GM21423 (cell line): ENCODE results near the gene MGAT4C.

Experiments
- ATAC-seq: cut with Tn5 transposase; IDR thresholded peaks from one replicate; pipeline ENCODE4 v1.9.1; 2021; ENCODE audit warnings: mild to moderate bottlenecking, moderate library complexity; ENCODE audit not compliant: unreplicated experiment

The MGAT4C gene

GRCh38 chr12:86230516-86231146 lies 25.6 kb downstream of the MGAT4C start:
- ATAC-seq = no peak

DNA sequence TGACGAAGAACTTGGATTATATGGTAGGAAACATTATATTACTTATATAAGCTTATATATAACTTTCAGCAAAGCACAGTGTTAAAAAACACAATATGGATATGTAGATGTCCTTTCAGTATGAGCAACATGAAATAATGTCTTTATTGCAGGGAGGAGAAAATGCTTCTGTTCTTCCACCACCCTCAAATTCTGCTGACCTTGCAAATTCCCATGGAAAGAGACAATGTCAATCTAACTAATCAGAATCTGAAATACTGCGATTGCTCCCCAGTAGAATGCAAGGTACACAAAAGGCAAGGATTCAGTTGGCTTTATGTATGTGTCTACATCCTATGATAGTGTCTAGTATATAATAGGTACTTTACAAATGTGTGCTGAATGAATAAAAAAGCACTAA lies 26.4 kb downstream of the MGAT4C start:
- no peak for ATAC-seq

DNA sequence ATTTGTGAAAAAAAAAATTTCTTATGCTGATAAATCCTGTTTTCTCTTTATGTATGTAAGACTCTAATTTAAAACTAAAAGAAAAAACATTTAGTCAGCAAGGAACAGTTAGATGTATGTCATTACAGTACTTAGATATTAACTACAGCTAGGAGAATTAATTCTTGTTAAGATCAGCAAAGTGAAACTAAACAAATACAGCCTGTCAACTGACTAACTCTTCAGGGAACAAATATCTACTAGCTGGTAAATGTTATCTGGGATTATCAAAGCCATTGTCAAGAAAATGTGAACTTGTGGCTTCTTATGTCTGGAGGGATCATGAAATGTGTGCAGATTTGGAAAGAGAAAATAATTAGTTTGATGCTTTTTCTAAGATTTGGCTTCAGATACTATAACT lies 27.5 kb downstream of the MGAT4C start:
- no peak for ATAC-seq

DNA sequence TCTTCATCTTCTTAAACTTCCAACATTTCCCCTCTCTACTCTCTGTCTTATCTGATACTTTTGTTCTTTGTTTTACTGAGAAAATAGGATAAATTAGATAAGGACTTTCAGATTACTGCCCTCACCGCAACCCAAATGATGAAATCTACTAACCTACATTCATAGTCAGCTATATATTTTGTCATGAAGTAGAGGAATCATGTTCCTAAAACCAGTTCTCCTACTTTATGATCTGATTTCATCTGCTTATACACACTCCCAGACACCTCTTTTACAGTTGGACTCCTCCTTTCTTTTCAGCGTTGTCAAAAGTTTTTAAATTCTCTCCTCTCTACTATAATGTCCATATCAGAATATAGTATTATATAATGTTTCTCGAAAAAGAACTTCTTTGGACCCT lies 29.7 kb downstream of the MGAT4C start:
- no peak for ATAC-seq

GRCh38 chr12:86216591-86216990 lies 39.6 kb downstream of the MGAT4C start:
- ATAC-seq = no peak

DNA sequence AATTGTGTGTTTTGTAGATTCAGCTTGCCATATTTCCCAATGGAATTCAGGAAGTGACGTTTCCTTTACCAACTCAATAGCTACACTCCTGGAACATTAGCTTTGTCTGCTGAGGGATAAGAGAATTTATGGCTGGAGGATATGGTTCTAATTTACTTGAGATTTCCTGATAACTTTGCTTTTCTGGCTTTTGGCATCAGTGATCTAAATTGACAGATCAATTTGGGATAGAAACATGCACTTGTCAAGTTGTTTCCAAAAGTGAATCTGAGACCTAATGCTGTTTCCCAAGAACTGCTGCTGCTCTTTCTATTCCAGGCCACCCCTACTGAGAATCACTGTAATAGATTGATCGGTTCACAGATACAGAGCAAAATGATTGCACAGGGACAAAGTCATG lies 43.2 kb downstream of the MGAT4C start:
- no peak for ATAC-seq

DNA sequence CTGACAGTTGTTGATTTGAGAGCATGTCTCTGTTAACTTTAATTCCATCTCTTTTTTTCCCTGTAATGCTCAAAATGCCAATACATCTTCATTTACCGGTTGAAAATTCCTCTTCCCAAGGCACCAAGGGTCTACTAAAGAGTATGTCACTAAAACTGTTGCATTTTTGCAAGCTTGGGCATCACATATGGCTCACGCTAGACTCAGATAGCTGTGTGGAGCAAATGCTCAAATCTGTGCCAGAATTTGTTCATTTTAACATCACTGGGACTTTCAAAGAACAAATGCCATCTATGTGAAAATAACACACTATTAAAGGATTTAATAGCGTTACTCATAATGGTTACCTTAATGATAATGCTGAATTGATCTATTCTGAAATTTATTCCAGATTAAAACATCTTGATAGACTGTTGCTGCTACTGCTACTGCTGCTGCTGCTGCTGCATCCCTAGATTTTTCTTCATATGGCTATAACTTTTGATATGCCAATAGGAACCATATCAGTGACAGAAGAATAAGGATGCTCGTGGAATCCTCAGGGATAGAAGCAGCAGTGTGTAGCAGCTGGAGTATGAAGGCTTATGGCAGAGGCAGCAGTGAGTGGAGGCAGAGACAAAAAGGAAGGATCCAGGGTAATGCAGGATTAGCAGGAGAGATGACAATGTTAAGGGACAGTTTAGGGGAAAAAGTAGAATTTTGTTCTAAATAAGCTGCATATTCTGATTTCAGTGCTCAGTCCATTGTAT lies 57.3 kb downstream of the MGAT4C start:
- ATAC-seq = no peak

- no peak for ATAC-seq
Measured at GRCh38 chr12:86196465-86196864, 59.7 kb downstream of the MGAT4C start.

DNA sequence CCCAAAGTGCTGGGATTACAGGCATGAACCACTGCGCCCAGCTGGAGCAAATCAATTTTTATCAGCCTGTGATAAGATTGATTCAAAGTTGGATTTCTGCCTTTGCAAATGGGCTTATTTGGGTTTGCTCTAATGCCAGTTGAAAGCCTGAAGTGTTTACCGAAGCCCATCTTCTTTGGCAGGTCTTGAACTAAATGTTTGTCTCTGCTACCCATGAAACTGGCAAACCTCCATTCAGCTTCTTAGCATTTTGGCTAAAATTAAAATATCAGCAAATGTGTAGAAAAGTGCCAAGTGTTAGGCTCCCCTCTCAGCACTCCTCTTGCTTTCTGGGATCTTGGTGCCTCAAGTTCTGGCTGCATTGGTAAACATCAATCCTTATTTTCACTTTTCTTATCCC lies 61.5 kb downstream of the MGAT4C start:
- no peak for ATAC-seq

DNA sequence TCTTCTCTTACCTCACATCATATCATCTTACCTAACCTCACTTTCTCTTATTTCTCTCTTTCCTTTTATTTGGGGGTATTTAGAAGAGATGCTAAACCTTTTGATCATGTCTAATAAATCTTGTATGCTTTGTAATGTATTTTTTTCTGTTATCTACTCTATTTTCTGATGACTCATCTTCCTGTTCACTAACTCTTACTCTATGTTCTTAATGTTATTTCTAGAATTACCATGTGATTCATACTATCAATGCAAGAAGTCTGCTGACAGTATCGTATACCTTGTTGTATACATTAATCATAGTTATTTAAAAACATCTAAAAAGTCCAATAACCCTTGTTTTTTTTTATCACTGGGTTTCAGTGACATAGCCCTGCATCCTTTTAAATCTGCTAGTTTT lies 62.3 kb downstream of the MGAT4C start:
- no peak for ATAC-seq

DNA sequence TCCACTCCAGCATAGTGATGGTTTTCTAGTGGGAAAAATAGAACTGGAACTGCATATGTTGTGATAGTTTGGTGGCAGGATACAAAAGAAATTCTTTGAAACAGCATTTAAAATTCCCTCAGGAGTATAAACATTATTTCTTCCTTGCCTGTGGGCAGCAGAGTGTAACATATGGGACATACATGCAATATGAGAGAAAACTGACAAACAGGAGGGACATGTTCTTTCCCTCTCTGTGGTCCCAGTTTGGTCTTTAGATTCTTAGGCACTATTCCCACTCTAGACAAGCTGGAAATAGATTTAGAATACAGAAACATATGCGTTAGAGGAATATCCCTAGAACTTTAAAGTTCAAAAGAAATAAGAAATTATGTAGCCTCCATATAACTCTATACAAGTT lies 68.0 kb downstream of the MGAT4C start:
- no peak for ATAC-seq

GRCh38 chr12:86186449-86186848 lies 69.7 kb downstream of the MGAT4C start:
- no peak for ATAC-seq

GRCh38 chr12:86179855-86180254 lies 76.3 kb downstream of the MGAT4C start:
- ATAC-seq = no peak

- ATAC-seq = no peak
Measured at GRCh38 chr12:86174188-86174587, 82.0 kb downstream of the MGAT4C start.

GRCh38 chr12:86172913-86173443 lies 83.2 kb downstream of the MGAT4C start:
- no peak for ATAC-seq

- no peak for ATAC-seq
Measured at GRCh38 chr12:86170051-86170450, 86.1 kb downstream of the MGAT4C start.

DNA sequence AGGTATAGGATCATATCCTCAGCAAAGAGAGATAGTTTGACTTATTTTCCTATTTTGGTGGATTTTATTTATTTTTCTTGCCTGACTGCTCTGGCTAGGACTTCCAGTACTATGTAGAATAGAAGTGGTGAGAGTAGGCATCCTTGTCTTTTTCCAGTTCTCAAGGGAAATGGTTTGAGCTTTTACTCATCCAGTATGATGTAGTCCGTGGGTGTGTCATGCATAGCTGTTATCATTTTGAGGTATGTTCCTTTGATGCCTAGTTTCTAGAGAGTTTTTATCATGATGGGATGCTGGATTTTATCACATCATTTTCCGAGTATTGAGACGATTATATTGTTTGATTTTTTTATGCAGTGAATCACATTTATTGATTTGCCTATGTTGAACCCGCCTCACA lies 97.2 kb downstream of the MGAT4C start:
- ATAC-seq = no peak

DNA sequence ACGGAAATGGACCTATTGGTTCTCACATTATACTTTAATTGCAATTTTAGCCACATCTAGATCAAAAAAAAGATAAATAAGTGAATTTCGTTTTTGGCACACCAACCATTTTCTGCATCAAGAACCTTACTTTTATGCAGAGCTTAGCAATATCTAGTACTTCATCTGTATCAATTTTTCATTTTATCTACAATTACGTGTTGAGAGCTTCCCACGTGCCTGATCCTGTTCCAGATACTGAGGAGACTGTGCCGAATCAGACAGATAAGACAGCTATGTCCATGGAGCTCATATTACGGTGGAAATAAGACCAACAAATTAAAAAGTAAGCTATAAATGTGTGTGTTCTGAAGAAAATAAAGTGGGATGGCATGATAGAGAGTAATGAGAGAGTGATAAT lies 101.6 kb downstream of the MGAT4C start:
- ATAC-seq = no peak

DNA sequence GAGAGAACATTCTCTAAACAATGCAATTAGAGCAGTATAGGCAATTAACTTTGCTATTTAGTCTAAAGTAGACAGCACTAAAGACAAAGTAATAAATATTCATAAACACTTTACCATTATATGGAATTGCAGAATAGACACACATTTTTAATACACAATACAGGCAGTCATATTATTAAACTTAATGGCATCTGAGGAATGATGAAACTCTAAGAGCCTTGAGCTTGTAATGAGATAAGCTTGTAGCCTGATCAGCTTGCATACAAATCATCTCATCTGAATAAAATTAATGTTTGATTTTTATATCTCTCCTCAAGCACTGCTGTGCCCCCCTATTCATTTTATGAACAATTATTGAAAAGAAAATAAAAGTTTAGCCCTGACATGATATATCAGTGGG lies 107.6 kb downstream of the MGAT4C start:
- no peak for ATAC-seq

DNA sequence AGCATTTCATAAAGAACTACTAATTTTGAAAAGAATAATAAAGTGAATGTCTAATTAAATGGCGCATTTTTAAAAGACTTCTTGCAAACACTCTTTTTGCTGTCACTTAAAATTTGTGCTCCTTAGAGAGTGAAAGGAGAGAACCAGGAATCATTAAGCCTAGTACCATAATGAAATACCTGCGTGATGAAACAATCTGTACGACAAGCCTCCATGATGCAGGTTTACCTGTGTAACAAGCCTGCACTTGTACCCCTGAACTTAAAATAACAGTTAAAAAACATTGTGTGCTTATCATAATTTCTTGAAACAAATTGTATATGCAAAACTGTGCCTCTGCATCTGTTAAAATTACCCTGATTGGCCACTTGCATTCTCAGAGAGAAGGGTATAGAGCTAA lies 108.1 kb downstream of the MGAT4C start:
- ATAC-seq = no peak

GRCh38 chr12:86145156-86145555 lies 111.0 kb downstream of the MGAT4C start:
- ATAC-seq = no peak

- no peak for ATAC-seq
Measured at GRCh38 chr12:86143162-86143561, 113.0 kb downstream of the MGAT4C start.

DNA sequence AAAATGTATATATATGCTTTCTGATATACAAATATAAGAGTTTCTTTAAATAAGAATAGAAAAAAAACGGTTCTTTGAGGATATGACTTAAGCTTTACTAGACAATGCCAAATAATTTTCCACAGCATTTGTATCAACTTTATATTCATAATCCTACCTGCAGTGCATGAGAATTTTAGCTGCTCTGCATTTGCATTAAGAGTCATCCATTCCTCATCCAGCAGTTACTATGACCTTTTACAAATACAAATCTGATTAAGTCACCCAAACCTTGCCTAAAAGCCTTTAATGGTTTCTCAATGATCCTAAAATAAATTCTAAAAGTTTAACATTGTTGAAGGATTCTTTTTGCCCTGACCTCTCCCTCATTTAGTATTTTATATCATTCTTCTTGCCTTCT lies 116.5 kb downstream of the MGAT4C start:
- ATAC-seq = no peak
